GM12878 (cell line): ENCODE results near the gene MAPK1. TPM values are rescaled to one million over a fixed set of nuclear protein-coding genes. Genes with fewer than 3 reads are reported as not detected.
"Not testable (repeated sequence)": the region's sequence is repeated elsewhere in the genome, so short reads cannot be mapped to it uniquely, and the experiment has no call there.

ENCODE experiments used
- ATAC-seq: fragments of 200-7000 bp; cut with Tn5 transposase; 3 replicates; pipeline ENCODE4 v1.9.1; 2020; ENCODE audit warnings: mild to moderate bottlenecking, moderate library complexity
- BruUV-seq: library from RNA; stranded (reverse); fragments of 400-500 nt; replicated peaks from 2 replicates; lab custom pipeline; 2021; lab: Mats Ljungman, UMichigan
- CTCF ChIA-PET: fragments of 300-600 bp; sonication (Branson Sonifier 250); formaldehyde crosslinking; extraction: SDS; loops from one replicate; lab custom pipeline; 2021; ENCODE audit warnings: inconsistent platforms; lab: Yijun Ruan, JAX
- POLR2A ChIA-PET: fragments of 350-600 bp; formaldehyde crosslinking; extraction: SDS; loops from one replicate; lab custom pipeline; 2021; ENCODE audit warnings: inconsistent platforms; lab: Charles Lee
- RAD21 ChIA-PET: fragments of 300-600 bp; sonication (Branson Sonifier 250); formaldehyde crosslinking; loops from one replicate; lab custom pipeline; 2023; ENCODE audit warnings: antibody characterized with exemption; ENCODE audit not compliant: unreplicated experiment; lab: Charles Lee
- SMC1A ChIA-PET: fragments of 300-600 bp; sonication (Branson Sonifier 250); formaldehyde crosslinking; loops from one replicate; lab custom pipeline; 2023; ENCODE audit not compliant: unreplicated experiment, uncharacterized antibody; lab: Charles Lee
- DNase-seq: peaks from one replicate; pipeline ENCODE4 v3.0.0-alpha.2; 2011; ENCODE audit warnings: low read depth, low spot score
- FAIRE-seq: peaks from 3 replicates; lab custom pipeline; 2011; peaks lifted over from hg19 to GRCh38; lab: Jason Lieb, UNC
- H2AFZ ChIP-seq: 2 replicates; pipeline ENCODE4 v1.6.0; 2011; ENCODE audit warnings: low read depth, low read length, control low read depth; ENCODE audit not compliant: control insufficient read depth
- H3K27ac ChIP-seq: 2 replicates; pipeline ENCODE4 v1.5.1; 2011; ENCODE audit warnings: control low read depth; ENCODE audit not compliant: control insufficient read depth, insufficient read depth
- H3K27me3 ChIP-seq, 2 experiments: replicated peaks in 1 of 2; 2 replicates each; pipeline versions ENCODE4 v1.6.0 to v1.6.1; 2011; ENCODE audit warnings: low read length in 1 of 2; ENCODE audit not compliant: control insufficient read depth in 2 of 2, insufficient read depth in 2 of 2
- H3K36me3 ChIP-seq, 2 experiments: 2 replicates each; pipeline ENCODE4 v1.5.1; 2011; ENCODE audit warnings: low read length in 1 of 2; ENCODE audit not compliant: control insufficient read depth in 2 of 2, insufficient read depth in 2 of 2
- H3K4me1 ChIP-seq: 2 replicates; pipeline ENCODE4 v1.6.1; 2011; ENCODE audit warnings: mild to moderate bottlenecking, low read length, moderate library complexity, mixed read lengths; ENCODE audit not compliant: control insufficient read depth, insufficient read depth
- H3K4me2 ChIP-seq: 2 replicates; pipeline ENCODE4 v1.6.0; 2011; ENCODE audit warnings: control low read depth; ENCODE audit not compliant: control insufficient read depth, insufficient read depth
- H3K4me3 ChIP-seq: fragments of 200-600 bp; sonication (generic); 2 replicates; pipeline ENCODE4 v1.5.1; 2016
- H3K79me2 ChIP-seq: 2 replicates; pipeline ENCODE4 v1.6.0; 2011; ENCODE audit warnings: low read length; ENCODE audit not compliant: control insufficient read depth, insufficient read depth
- H3K9ac ChIP-seq: 2 replicates; pipeline ENCODE4 v1.8.0; 2011; ENCODE audit warnings: low read length, control low read depth, mixed read lengths; ENCODE audit not compliant: control insufficient read depth, insufficient read depth
- H3K9me3 ChIP-seq: replicated peaks from 3 replicates; pipeline ENCODE4 v1.5.1; 2011; ENCODE audit warnings: mild to moderate bottlenecking, low read length; ENCODE audit not compliant: control insufficient read depth, insufficient read depth
- H4K20me1 ChIP-seq: 2 replicates; pipeline ENCODE4 v1.6.0; 2011; ENCODE audit not compliant: control insufficient read depth, insufficient read depth
- WGBS: methylation state at CpG from one replicate; pipeline ENCODE4 v1.1.6; 2016; ENCODE audit warnings: low lambda C conversion rate; ENCODE audit not compliant: insufficient replicate concordance, insufficient coverage; ENCODE audit errors: missing lambda C conversion rate; 5-methylcytosine and 5-hydroxymethylcytosine counted together
- in situ Hi-C: fragments of 300-500 bp; cut with MboI; formaldehyde crosslinking; loops from 9 replicates; pipeline ENCODE4 v1.14.3; 2018; ENCODE audit warnings: mixed read lengths
- intact Hi-C: fragments of 100-400 bp; cut with micrococcal nuclease; formaldehyde crosslinking; loops from one replicate; pipeline ENCODE4 v1.14.2; 2022; ENCODE audit not compliant: unreplicated experiment
- polyA plus RNA-seq, 11 experiments: library from polyadenylated mRNA; depleted of rRNA in 4 of 11; unstranded in 6 of 11; stranded (reverse) in 5 of 11; fragments of >200 nt; fragmentation: Nextera tagmentation in 4 of 11; fragmentation: Illumina TruSeq in 1 of 11; extraction: Ambion mirVana in 4 of 11; extraction: Trizol in 1 of 11; gene quantifications; 1 replicate in 1 of 11; 2 replicates in 10 of 11; pipeline versions ENCODE4 v1.2.1 to v1.2.3, GENCODE V29; 2011 to 2016; ENCODE audit warnings: inconsistent platforms in 2 of 11, missing spikeins in 2 of 11, low read depth in 1 of 11
- total RNA-seq, 4 experiments: library from RNA; depleted of rRNA in 3 of 4; stranded (reverse); fragments of >200 nt in 3 of 4; fragmentation: Illumina TruSeq in 1 of 4; extraction: Trizol in 1 of 4; gene quantifications; 2 replicates each; pipeline versions ENCODE4 v1.2.1 to v1.2.3, GENCODE V29; 2013 to 2021

The MAPK1 gene
- total and polyA plus RNA-seq, 10 of the 15 experiments (the other 5 are each of a cell fraction or from before 2014, with no cell fraction given) = 7.0 to 123 (median 58.4) TPM

DNA sequence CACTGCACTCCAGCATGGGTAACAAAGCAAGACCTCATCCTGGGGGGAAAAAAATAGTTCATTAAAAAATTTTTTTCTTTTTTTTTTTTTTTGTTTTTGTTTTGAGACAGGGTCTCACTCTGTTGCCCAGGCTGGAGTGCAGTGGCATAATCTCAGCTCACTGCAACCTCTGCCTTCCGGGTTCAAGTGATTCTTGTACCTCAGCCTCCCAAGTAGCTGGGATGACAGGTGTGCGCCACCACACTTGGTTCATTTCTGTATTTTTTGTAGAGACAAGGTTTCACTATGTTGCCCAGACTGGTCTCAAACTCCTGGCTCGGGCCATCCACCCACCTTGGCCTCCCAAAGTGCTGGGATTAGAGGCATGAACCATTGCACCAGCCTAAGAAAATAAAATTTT is 142.9 kb downstream of the MAPK1 start:
- H4K20me1 ChIP-seq, BruUV-seq, RAD21 ChIA-PET, H3K27me3 ChIP-seq, intact Hi-C loops, DNase-seq, H3K4me3 ChIP-seq, FAIRE-seq, H3K9ac ChIP-seq, H3K36me3 ChIP-seq, SMC1A ChIA-PET, H3K4me1 ChIP-seq, H3K27ac ChIP-seq, ATAC-seq, H2AFZ ChIP-seq, H3K9me3 ChIP-seq, H3K4me2 ChIP-seq, H3K79me2 ChIP-seq: not testable (repeated sequence)
- in situ Hi-C loops = loop anchor here (25.0 kb wide), 1 partner anchor 1188 kb away; no protein-coding TSS in a partner anchor
- CTCF ChIA-PET = interaction anchor here (1.2 kb wide), 1 partner anchor 9 kb away, joined by 3 read pairs; no protein-coding TSS in a partner anchor
- POLR2A ChIA-PET = interaction anchor here (1.6 kb wide), 1 partner anchor 73 kb away, joined by 3 read pairs; no protein-coding TSS in a partner anchor
- 64% methylated on average over 3 of the region's 3 CpGs for WGBS

DNA sequence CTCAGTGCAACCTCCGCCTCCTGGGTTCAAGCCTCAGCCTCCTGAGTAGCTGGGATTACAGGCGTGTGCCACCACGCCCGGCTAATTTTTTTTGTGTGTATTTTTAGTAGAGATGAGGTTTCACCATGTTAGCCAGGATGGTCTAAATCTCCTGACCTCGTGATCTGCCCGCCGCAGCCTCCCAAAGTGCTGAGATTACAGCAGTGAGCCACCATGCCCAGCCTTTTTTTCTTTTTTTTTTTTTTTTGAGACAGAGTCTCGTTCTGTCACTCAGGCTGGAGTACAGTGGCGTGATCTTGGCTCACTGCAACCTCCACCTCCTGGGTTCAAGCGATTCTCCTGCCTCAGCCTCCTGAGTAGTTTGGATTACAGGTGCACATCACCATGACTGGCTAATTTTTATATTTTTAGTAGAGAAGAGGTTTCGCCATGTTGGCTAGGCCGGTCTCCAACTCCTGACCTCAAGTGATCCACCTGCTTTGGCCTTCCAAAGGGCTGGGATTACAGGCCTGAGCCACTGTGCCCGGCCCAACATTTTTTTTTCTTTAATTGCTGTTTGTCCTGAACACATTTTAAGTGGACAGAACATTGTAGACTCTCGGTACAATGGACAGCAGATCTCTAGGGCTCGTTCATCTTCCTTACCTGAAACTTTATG is 146.1 kb downstream of the MAPK1 start:
- RAD21 ChIA-PET = interaction anchor here (1.4 kb wide), 1 partner anchor 42 kb away, joined by 4 read pairs; no protein-coding TSS in a partner anchor

DNA sequence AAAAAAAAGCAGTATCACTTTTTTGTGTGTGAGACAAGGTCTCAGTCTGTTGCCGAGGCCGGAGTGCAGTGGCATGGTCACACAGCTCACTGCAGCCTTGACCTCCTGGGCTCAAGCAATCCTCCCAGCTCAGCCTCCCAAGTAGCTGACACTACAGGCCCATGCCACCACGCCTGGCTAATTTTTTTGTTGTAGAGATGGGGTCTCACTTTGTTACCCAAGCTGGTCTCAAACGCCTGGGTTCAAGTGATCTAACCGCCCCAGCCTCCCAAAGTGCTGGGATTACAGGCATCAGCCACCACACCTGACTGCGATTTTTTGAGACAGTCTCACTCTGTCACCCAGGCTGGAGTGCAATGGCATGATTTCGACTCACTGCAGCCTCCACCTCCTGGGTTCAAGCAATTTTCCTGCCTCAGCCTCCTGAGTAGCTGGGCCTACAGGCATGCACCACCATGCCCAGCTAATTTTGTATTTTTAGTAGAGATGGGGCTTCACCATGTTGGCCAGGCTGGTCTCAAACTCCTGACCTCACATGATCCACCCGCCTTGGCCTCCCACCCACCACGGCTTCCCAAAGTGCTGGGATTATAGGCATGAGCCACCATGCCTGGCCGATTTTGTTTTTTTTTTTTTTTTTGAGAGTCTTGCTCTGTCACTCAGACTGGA is 147.1 kb downstream of the MAPK1 start:
- H3K4me2 ChIP-seq, H3K9ac ChIP-seq, BruUV-seq, H4K20me1 ChIP-seq, H3K27ac ChIP-seq, DNase-seq, H3K4me1 ChIP-seq, FAIRE-seq, intact Hi-C loops, H3K9me3 ChIP-seq, H3K27me3 ChIP-seq, CTCF ChIA-PET, H3K79me2 ChIP-seq, H2AFZ ChIP-seq, ATAC-seq, H3K36me3 ChIP-seq, H3K4me3 ChIP-seq: not testable (repeated sequence)
- 68% methylated on average over 10 of the region's 10 CpGs for WGBS
- ChIA-PET RAD21 (interaction anchor here (1.4 kb wide), 1 partner anchor 43 kb away, joined by 4 read pairs; no protein-coding TSS in a partner anchor), SMC1A (interaction anchor here (0.6 to 0.9 kb wide), 2 partner anchors 41 to 80 kb away, joined by 3 read pairs; no protein-coding TSS in a partner anchor), POLR2A (interaction anchor here (0.6 kb wide), 1 partner anchor 324 kb away, joined by 3 read pairs; no protein-coding TSS in a partner anchor)
- in situ Hi-C loops = loop anchor here (25.0 kb wide), 1 partner anchor 1192 kb away; no protein-coding TSS in a partner anchor

More for the DNA sequence above, 146.1 kb downstream of the MAPK1 start:
- FAIRE-seq, CTCF ChIA-PET, SMC1A ChIA-PET, H4K20me1 ChIP-seq, BruUV-seq, ATAC-seq, H3K36me3 ChIP-seq, intact Hi-C loops, DNase-seq, H3K27ac ChIP-seq, H3K79me2 ChIP-seq, H3K27me3 ChIP-seq, H3K9me3 ChIP-seq, H3K9ac ChIP-seq, H2AFZ ChIP-seq, H3K4me1 ChIP-seq, H3K4me2 ChIP-seq, H3K4me3 ChIP-seq: not testable (repeated sequence)
- POLR2A ChIA-PET = interaction anchor here (0.6 kb wide), 1 partner anchor 323 kb away, joined by 3 read pairs; no protein-coding TSS in a partner anchor
- 68% methylated on average over 14 of the region's 15 CpGs for WGBS
- in situ Hi-C loops = loop anchor here (25.0 kb wide), 1 partner anchor 1191 kb away; no protein-coding TSS in a partner anchor
